ENCODE data around the gene NUP210.

Gene NUP210

GRCh38 chr3:13376091-13376490 lies 44.0 kb downstream of the NUP210 start:
- Histone ChIP-seq H3K4me3 (ENCODE audit: low read length in 2 of 2) (no peak overlapping the region), H3K4ac (ENCODE audit: low read length) (no peak overlapping the region), H3K4me2 (ENCODE audit: insufficient read depth, low read length, poor library complexity, severe bottlenecking) (no peak overlapping the region), H3K36me3 (replicated peaks in 1 of 2; ENCODE audit: control insufficient read depth in 2 of 2, insufficient read depth in 2 of 2, low read length in 2 of 2) (peaks cover 54 to 96% of the 10 kb centered on the region in 2 donors), H2AFZ (ENCODE audit: low read length) (no peak overlapping the region), H4K8ac (ENCODE audit: low read depth, low read length) (no peak overlapping the region), H4K91ac (ENCODE audit: low read depth, low read length, poor library complexity) (no peak overlapping the region), H3K23ac (ENCODE audit: low read depth, low read length, poor library complexity) (peak overlapping the region; percentile 17), H3K14ac (ENCODE audit: low read length) (no peak overlapping the region), H3K9me3 (replicated peaks in 1 of 2; ENCODE audit: control insufficient read depth in 2 of 2, insufficient read depth in 1 of 2, low read depth in 1 of 2, low read length in 2 of 2) (no peaks in the 10 kb centered on the region), H3K18ac (ENCODE audit: low read length) (no peak overlapping the region), H2BK12ac (ENCODE audit: low read length) (no peak overlapping the region), H3K9ac (ENCODE audit: low read depth, low read length, poor library complexity) (peak overlapping the region; percentile 51), H2BK15ac (ENCODE audit: low read length) (no peak overlapping the region), H2BK5ac (ENCODE audit: low read length) (peak overlapping the region; percentile 60), H2AK5ac (ENCODE audit: low read depth, low read length) (no peak overlapping the region), H2BK120ac (ENCODE audit: low read depth, low read length) (no peak overlapping the region), H3K79me1 (ENCODE audit: low read depth, low read length) (peaks cover 1% of the 10 kb centered on the region), H3K27me3 (ENCODE audit: control insufficient read depth in 3 of 3, insufficient read depth in 3 of 3, low read depth in 1 of 3, low read length in 3 of 3) (no peaks in the 10 kb centered on the region), H3K27ac (replicated peaks; ENCODE audit: low read length) (no peak overlapping the region), H3K4me1 (ENCODE audit: control insufficient read depth in 2 of 2, insufficient read depth in 1 of 2, low read depth in 1 of 2, low read length in 2 of 2) (peaks cover 0 to 4% of the 10 kb centered on the region in 2 donors)
- no CpG with 5 or more reads among the region's 9 CpGs for WGBS, 2 donors (ENCODE audit: extremely low coverage in 2 of 2, insufficient read length in 2 of 2, insufficient replicate concordance in 1 of 2)
- no peak for DNase-seq (ENCODE audit: low spot score)

GRCh38 chr3:13375464-13375863 lies 44.7 kb downstream of the NUP210 start:
- Histone ChIP-seq H3K79me1 (ENCODE audit: low read depth, low read length) (peaks cover 1% of the 10 kb centered on the region), H3K14ac (ENCODE audit: low read length) (no peak overlapping the region), H4K8ac (ENCODE audit: low read depth, low read length) (no peak overlapping the region), H3K9ac (ENCODE audit: low read depth, low read length, poor library complexity) (no peak overlapping the region), H2BK120ac (ENCODE audit: low read depth, low read length) (no peak overlapping the region), H2AFZ (ENCODE audit: low read length) (no peak overlapping the region), H3K4ac (ENCODE audit: low read length) (no peak overlapping the region), H3K23ac (ENCODE audit: low read depth, low read length, poor library complexity) (no peak overlapping the region), H3K4me3 (ENCODE audit: low read length in 2 of 2) (no peak overlapping the region), H3K27me3 (ENCODE audit: control insufficient read depth in 3 of 3, insufficient read depth in 3 of 3, low read depth in 1 of 3, low read length in 3 of 3) (no peaks in the 10 kb centered on the region), H3K27ac (replicated peaks; ENCODE audit: low read length) (no peak overlapping the region), H2BK15ac (ENCODE audit: low read length) (no peak overlapping the region), H3K4me1 (ENCODE audit: control insufficient read depth in 2 of 2, insufficient read depth in 1 of 2, low read depth in 1 of 2, low read length in 2 of 2) (peaks cover 0 to 4% of the 10 kb centered on the region in 2 donors), H2BK12ac (ENCODE audit: low read length) (no peak overlapping the region), H4K91ac (ENCODE audit: low read depth, low read length, poor library complexity) (no peak overlapping the region), H2AK5ac (ENCODE audit: low read depth, low read length) (no peak overlapping the region), H3K4me2 (ENCODE audit: insufficient read depth, low read length, poor library complexity, severe bottlenecking) (no peak overlapping the region), H2BK5ac (ENCODE audit: low read length) (peak overlapping the region; percentile 60), H3K36me3 (replicated peaks in 1 of 2; ENCODE audit: control insufficient read depth in 2 of 2, insufficient read depth in 2 of 2, low read length in 2 of 2) (peaks cover 60 to 96% of the 10 kb centered on the region in 2 donors), H3K9me3 (replicated peaks in 1 of 2; ENCODE audit: control insufficient read depth in 2 of 2, insufficient read depth in 1 of 2, low read depth in 1 of 2, low read length in 2 of 2) (no peaks in the 10 kb centered on the region), H3K18ac (ENCODE audit: low read length) (no peak overlapping the region)
- no CpG with 5 or more reads among the region's 10 CpGs for WGBS, 2 donors (ENCODE audit: extremely low coverage in 2 of 2, insufficient read length in 2 of 2, insufficient replicate concordance in 1 of 2)
- DNase-seq (ENCODE audit: low spot score), result no peak

GRCh38 chr3:13373975-13374586 lies 46.0 kb downstream of the NUP210 start:
- no peak overlapping the region for H2AK5ac ChIP-seq (ENCODE audit: low read depth, low read length)
- no peak overlapping the region for H3K9ac ChIP-seq (ENCODE audit: low read depth, low read length, poor library complexity)
- no peak overlapping the region for H3K4me2 ChIP-seq (ENCODE audit: insufficient read depth, low read length, poor library complexity, severe bottlenecking)
- H3K4me1 ChIP-seq (ENCODE audit: control insufficient read depth in 2 of 2, insufficient read depth in 1 of 2, low read depth in 1 of 2, low read length in 2 of 2), result peaks cover 0 to 4% of the 10 kb centered on the region in 2 donors
- peaks cover 64 to 96% of the 10 kb centered on the region in 2 donors for H3K36me3 ChIP-seq (replicated peaks in 1 of 2; ENCODE audit: control insufficient read depth in 2 of 2, insufficient read depth in 2 of 2, low read length in 2 of 2)
- H2BK15ac ChIP-seq (ENCODE audit: low read length), result no peak overlapping the region
- no peak overlapping the region for H2BK5ac ChIP-seq (ENCODE audit: low read length)
- H3K27ac ChIP-seq (replicated peaks; ENCODE audit: low read length), result no peak overlapping the region
- WGBS, 2 donors (ENCODE audit: extremely low coverage in 2 of 2, insufficient read length in 2 of 2, insufficient replicate concordance in 1 of 2), result 100% methylated on average over 6 to 7 of the region's 13 CpGs
- no peak overlapping the region for H2AFZ ChIP-seq (ENCODE audit: low read length)
- peak overlapping the region; percentile 56 for H3K14ac ChIP-seq (ENCODE audit: low read length)
- H4K8ac ChIP-seq (ENCODE audit: low read depth, low read length), result no peak overlapping the region
- H2BK120ac ChIP-seq (ENCODE audit: low read depth, low read length), result no peak overlapping the region
- peak overlapping the region in 1 of 2 donors; percentile 37 for H3K4me3 ChIP-seq (ENCODE audit: low read length in 2 of 2)
- no peak overlapping the region for H3K18ac ChIP-seq (ENCODE audit: low read length)
- H4K91ac ChIP-seq (ENCODE audit: low read depth, low read length, poor library complexity), result no peak overlapping the region
- H3K9me3 ChIP-seq (replicated peaks in 1 of 2; ENCODE audit: control insufficient read depth in 2 of 2, insufficient read depth in 1 of 2, low read depth in 1 of 2, low read length in 2 of 2), result peaks cover 0 to 4% of the 10 kb centered on the region in 2 donors
- H2BK12ac ChIP-seq (ENCODE audit: low read length), result no peak overlapping the region
- peak overlapping the region; percentile 21 for H3K23ac ChIP-seq (ENCODE audit: low read depth, low read length, poor library complexity)
- no peak for DNase-seq (ENCODE audit: low spot score)
- no peaks in the 10 kb centered on the region for H3K27me3 ChIP-seq (ENCODE audit: control insufficient read depth in 3 of 3, insufficient read depth in 3 of 3, low read depth in 1 of 3, low read length in 3 of 3)
- H3K79me1 ChIP-seq (ENCODE audit: low read depth, low read length), result peaks cover 1% of the 10 kb centered on the region
- no peak overlapping the region for H3K4ac ChIP-seq (ENCODE audit: low read length)

- Histone ChIP-seq H3K9me3 (replicated peaks in 1 of 2; ENCODE audit: control insufficient read depth in 2 of 2, insufficient read depth in 1 of 2, low read depth in 1 of 2, low read length in 2 of 2) (peaks cover 1 to 8% of the 10 kb centered on the region in 2 donors), H3K18ac (ENCODE audit: low read length) (no peak overlapping the region), H3K27me3 (ENCODE audit: control insufficient read depth in 3 of 3, insufficient read depth in 3 of 3, low read depth in 1 of 3, low read length in 3 of 3) (no peaks in the 10 kb centered on the region), H3K4me2 (ENCODE audit: insufficient read depth, low read length, poor library complexity, severe bottlenecking) (no peak overlapping the region), H3K23ac (ENCODE audit: low read depth, low read length, poor library complexity) (no peak overlapping the region), H4K91ac (ENCODE audit: low read depth, low read length, poor library complexity) (no peak overlapping the region), H2BK5ac (ENCODE audit: low read length) (no peak overlapping the region), H2BK15ac (ENCODE audit: low read length) (no peak overlapping the region), H2AFZ (ENCODE audit: low read length) (no peak overlapping the region), H3K4ac (ENCODE audit: low read length) (no peak overlapping the region), H3K14ac (ENCODE audit: low read length) (no peak overlapping the region), H3K79me1 (ENCODE audit: low read depth, low read length) (peaks cover 1% of the 10 kb centered on the region), H4K8ac (ENCODE audit: low read depth, low read length) (no peak overlapping the region), H2AK5ac (ENCODE audit: low read depth, low read length) (no peak overlapping the region), H3K27ac (replicated peaks; ENCODE audit: low read length) (no peak overlapping the region), H3K9ac (ENCODE audit: low read depth, low read length, poor library complexity) (peak overlapping the region; percentile 34), H3K36me3 (replicated peaks in 1 of 2; ENCODE audit: control insufficient read depth in 2 of 2, insufficient read depth in 2 of 2, low read length in 2 of 2) (peaks cover 58 to 95% of the 10 kb centered on the region in 2 donors), H2BK120ac (ENCODE audit: low read depth, low read length) (no peak overlapping the region), H3K4me1 (ENCODE audit: control insufficient read depth in 2 of 2, insufficient read depth in 1 of 2, low read depth in 1 of 2, low read length in 2 of 2) (peaks cover 0 to 4% of the 10 kb centered on the region in 2 donors), H2BK12ac (ENCODE audit: low read length) (no peak overlapping the region), H3K4me3 (ENCODE audit: low read length in 2 of 2) (peak overlapping the region in 1 of 2 donors; percentile 30)
- DNase-seq (ENCODE audit: low spot score), result no peak
- no CpG with 5 or more reads among the region's 8 CpGs for WGBS, 2 donors (ENCODE audit: extremely low coverage in 2 of 2, insufficient read length in 2 of 2, insufficient replicate concordance in 1 of 2)
Measured at GRCh38 chr3:13372656-13373055, 47.5 kb downstream of the NUP210 start.
